HCT116 (cell line): ENCODE data around the gene SEC22B. TPM values are rescaled to one million over a fixed set of nuclear protein-coding genes. Genes with fewer than 3 reads are reported as not detected.

ENCODE experiments used
- ATAC-seq: fragments of 200-7000 bp; cut with Tn5 transposase; 2 replicates; pipeline ENCODE4 v1.9.1; 2020; ENCODE audit warnings: mild to moderate bottlenecking, moderate library complexity
- BruUV-seq: library from RNA; stranded (reverse); fragments of 400-500 nt; replicated peaks from 2 replicates; lab custom pipeline; 2021; lab: Mats Ljungman, UMichigan
- CTCF ChIA-PET: fragments of 300-600 bp; sonication (Branson Sonifier 250); formaldehyde crosslinking; loops from one replicate; lab custom pipeline; 2021; ENCODE audit warnings: antibody characterized with exemption; lab: Charles Lee
- POLR2A ChIA-PET: fragments of 300-600, 350-600 bp; sonication (Branson Sonifier 250); formaldehyde crosslinking; loops from one replicate; lab custom pipeline; 2021; ENCODE audit warnings: antibody characterized with exemption; lab: Charles Lee
- RAD21 ChIA-PET, 2 experiments: fragments of 300-600 bp; sonication (Branson Sonifier 250); formaldehyde crosslinking; loops; one replicate each; lab custom pipeline; 2023; ENCODE audit warnings: low total read pairs in 2 of 2; ENCODE audit not compliant: uncharacterized antibody in 2 of 2, unreplicated experiment in 2 of 2, low non-redundant PET in 1 of 2; lab: Charles Lee
- DNase-seq: peaks from one replicate; pipeline ENCODE4 v3.0.0-alpha.2; 2010; ENCODE audit warnings: low read depth, low spot score
- H2AFZ ChIP-seq: fragments of 200-600 bp; shearing (Covaris generic), sonication (generic); 2 replicates; pipeline ENCODE4 v1.6.1; 2017; ENCODE audit warnings: low read depth, mixed run types, mixed read lengths, antibody characterized with exemption, low read length; ENCODE audit not compliant: poor library complexity, severe bottlenecking
- H3K27ac ChIP-seq: 2 replicates; pipeline ENCODE4 v1.5.1; 2012; ENCODE audit warnings: low read depth, low read length
- H3K27me3 ChIP-seq: fragments of 200-600 bp; sonication (generic); 2 replicates; pipeline ENCODE4 v1.6.1; 2016; ENCODE audit warnings: mixed run types, low read length, mixed read lengths; ENCODE audit not compliant: insufficient read depth
- H3K36me3 ChIP-seq, 2 experiments: fragments of 200-500 bp in 1 of 2; fragments of 200-600 bp in 1 of 2; sonication (Bioruptor generic) in 1 of 2; sonication (generic) in 1 of 2; 2 replicates each; pipeline versions ENCODE4 v1.5.1 to v1.6.1; 2014 to 2016; ENCODE audit warnings: low read length in 2 of 2, inconsistent platforms in 1 of 2, mixed read lengths in 1 of 2, mixed run types in 1 of 2; ENCODE audit not compliant: insufficient read depth in 2 of 2, control insufficient read depth in 1 of 2
- H3K4me1 ChIP-seq, 2 experiments: fragments of 200-600 bp in 1 of 2; sonication (generic) in 1 of 2; 2 replicates each; pipeline versions ENCODE4 v1.5.1 to v1.6.1; 2012 to 2017; ENCODE audit warnings: low read length in 2 of 2, inconsistent platforms in 1 of 2, mild to moderate bottlenecking in 1 of 2, mixed read lengths in 1 of 2, mixed run types in 1 of 2, moderate library complexity in 1 of 2; ENCODE audit not compliant: insufficient read depth in 2 of 2, control insufficient read depth in 1 of 2
- H3K4me2 ChIP-seq: fragments of 200-600 bp; sonication (generic); 2 replicates; pipeline ENCODE4 v1.6.1; 2017; ENCODE audit warnings: mixed run types, low read length, mixed read lengths
- H3K4me3 ChIP-seq, 2 experiments: fragments of 200-600 bp in 1 of 2; sonication (generic) in 1 of 2; replicated peaks in 1 of 2; 2 replicates each; pipeline ENCODE4 v1.5.1; 2011 to 2016; ENCODE audit warnings: low read length in 2 of 2, control low read depth in 1 of 2, low read depth in 1 of 2, mild to moderate bottlenecking in 1 of 2, mixed read lengths in 1 of 2, mixed run types in 1 of 2
- H3K79me2 ChIP-seq: fragments of 200-600 bp; sonication (generic); 2 replicates; pipeline ENCODE4 v1.6.1; 2017; ENCODE audit warnings: mild to moderate bottlenecking, mixed run types, low read length, moderate library complexity, mixed read lengths; ENCODE audit not compliant: insufficient read depth
- H3K9ac ChIP-seq: fragments of 200-600 bp; sonication (generic); 2 replicates; pipeline ENCODE4 v1.6.1; 2016; ENCODE audit warnings: low read length, mixed read lengths
- H3K9me2 ChIP-seq: fragments of 200-600 bp; sonication (generic), shearing (Covaris generic); 2 replicates; pipeline ENCODE4 v1.6.1; 2017; ENCODE audit warnings: mixed run types, mild to moderate bottlenecking, moderate library complexity; ENCODE audit not compliant: insufficient read depth
- H3K9me3 ChIP-seq, 2 experiments: fragments of 200-500 bp in 1 of 2; fragments of 200-600 bp in 1 of 2; sonication (Bioruptor generic) in 1 of 2; sonication (generic) in 1 of 2; 2 replicates each; pipeline ENCODE4 v1.6.1; 2014 to 2017; ENCODE audit warnings: low read length in 2 of 2, mixed read lengths in 2 of 2, inconsistent platforms in 1 of 2, low read depth in 1 of 2, mild to moderate bottlenecking in 1 of 2, mixed run types in 1 of 2, moderate library complexity in 1 of 2; ENCODE audit not compliant: control insufficient read depth in 1 of 2, insufficient read depth in 1 of 2
- H4K20me1 ChIP-seq: fragments of 200-600 bp; sonication (generic), shearing (Covaris generic); 2 replicates; pipeline ENCODE4 v1.6.1; 2017; ENCODE audit warnings: mixed run types, mild to moderate bottlenecking, moderate library complexity; ENCODE audit not compliant: insufficient read depth
- CBX3 ChIP-seq: IDR thresholded peaks from 2 replicates; pipeline ENCODE4 v1.6.1; 2012; ENCODE audit warnings: low read depth
- CEBPB ChIP-seq: IDR thresholded peaks from 2 replicates; pipeline ENCODE4 v1.6.1; 2012; ENCODE audit warnings: low read depth
- EGR1 ChIP-seq: IDR thresholded peaks from 2 replicates; pipeline ENCODE4 v1.6.1; 2012; ENCODE audit warnings: low read depth
- ELF1 ChIP-seq: IDR thresholded peaks from 2 replicates; pipeline ENCODE4 v1.6.1; 2012; ENCODE audit warnings: low read depth, borderline replicate concordance
- EZH2 ChIP-seq: fragments of 200-600 bp; sonication (generic); IDR thresholded peaks from 2 replicates; pipeline ENCODE4 v1.6.1; 2017; ENCODE audit warnings: antibody characterized with exemption, mixed run types
- EZH2phosphoT487 ChIP-seq: fragments of 200-600 bp; IDR thresholded peaks from 2 replicates; pipeline ENCODE4 v1.6.1; 2018; ENCODE audit warnings: antibody characterized with exemption, borderline replicate concordance
- FOSL1 ChIP-seq: IDR thresholded peaks from 2 replicates; pipeline ENCODE4 v1.6.1; 2012; ENCODE audit warnings: low read depth
- JUND ChIP-seq: IDR thresholded peaks from 2 replicates; pipeline ENCODE4 v1.6.1; 2012
- POLR2A ChIP-seq: IDR thresholded peaks from 2 replicates; pipeline ENCODE4 v1.7.0; 2011; ENCODE audit warnings: borderline replicate concordance; ENCODE audit not compliant: insufficient read depth, insufficient read length; ENCODE audit errors: extremely low read depth
- POLR2AphosphoS5 ChIP-seq: IDR thresholded peaks from 2 replicates; pipeline ENCODE4 v1.6.1; 2011; ENCODE audit warnings: mild to moderate bottlenecking, low read depth, low read length, moderate library complexity
- RAD21 ChIP-seq: IDR thresholded peaks from 2 replicates; pipeline ENCODE4 v1.6.1; 2012; ENCODE audit warnings: low read depth, mild to moderate bottlenecking
- SP1 ChIP-seq: IDR thresholded peaks from 2 replicates; pipeline ENCODE4 v1.6.1; 2012; ENCODE audit warnings: low read depth
- TCF7L2 ChIP-seq: IDR thresholded peaks from 2 replicates; pipeline ENCODE4 v1.7.0; 2011; ENCODE audit warnings: borderline replicate concordance, inconsistent platforms; ENCODE audit not compliant: insufficient read depth, insufficient read length; ENCODE audit errors: extremely low read depth
- YY1 ChIP-seq: IDR thresholded peaks from 2 replicates; pipeline ENCODE4 v1.6.1; 2011; ENCODE audit warnings: low read length, low read depth, moderate library complexity, mild to moderate bottlenecking; ENCODE audit not compliant: insufficient replicate concordance; ENCODE audit errors: extremely low read depth
- ZFX ChIP-seq: fragments of 450-650 bp; IDR thresholded peaks from 2 replicates; pipeline ENCODE4 v1.6.1; 2017
- ZNF274 ChIP-seq: fragments of 200-500 bp; sonication (Bioruptor generic); IDR thresholded peaks from 2 replicates; pipeline ENCODE4 v1.6.1; 2014; ENCODE audit warnings: mild to moderate bottlenecking, low read depth, low read length, inconsistent platforms
- intact Hi-C: fragments of 100-400 bp; cut with micrococcal nuclease; formaldehyde crosslinking; loops from 2 replicates; pipeline ENCODE4 v1.10.0; 2022
- total RNA-seq: library from RNA; stranded (reverse); gene quantifications from one replicate; pipeline ENCODE4 v1.2.1, GENCODE V29; 2021; ENCODE audit not compliant: unreplicated experiment
- TF ChIP-seq, protein P1 (sequence below), 3 experiments: fragments of 200-600 bp in 1 of 3; sonication (generic) in 1 of 3; IDR thresholded peaks in 2 of 3; conservative IDR thresholded peaks in 1 of 3; 2 replicates each; pipeline ENCODE4 v1.5.1; 2012 to 2017; ENCODE audit warnings: low read depth in 2 of 3, low read length in 2 of 3, antibody characterized with exemption in 1 of 3, borderline replicate concordance in 1 of 3, control low read depth in 1 of 3, mild to moderate bottlenecking in 1 of 3, mixed read lengths in 1 of 3, mixed run types in 1 of 3, moderate library complexity in 1 of 3; ENCODE audit not compliant: insufficient read depth in 1 of 3
- TF ChIP-seq, protein P2 (sequence below): IDR thresholded peaks from 2 replicates; pipeline ENCODE4 v1.6.1; 2012; ENCODE audit warnings: low read depth
- TF ChIP-seq, protein P3 (sequence below): IDR thresholded peaks from 2 replicates; pipeline ENCODE4 v1.6.1; 2012
- TF ChIP-seq, protein P4 (sequence below): IDR thresholded peaks from 2 replicates; pipeline ENCODE4 v1.6.1; 2012

The SEC22B gene
- total RNA-seq, 1 experiment from 2014 or later = 14.2 TPM

DNA sequence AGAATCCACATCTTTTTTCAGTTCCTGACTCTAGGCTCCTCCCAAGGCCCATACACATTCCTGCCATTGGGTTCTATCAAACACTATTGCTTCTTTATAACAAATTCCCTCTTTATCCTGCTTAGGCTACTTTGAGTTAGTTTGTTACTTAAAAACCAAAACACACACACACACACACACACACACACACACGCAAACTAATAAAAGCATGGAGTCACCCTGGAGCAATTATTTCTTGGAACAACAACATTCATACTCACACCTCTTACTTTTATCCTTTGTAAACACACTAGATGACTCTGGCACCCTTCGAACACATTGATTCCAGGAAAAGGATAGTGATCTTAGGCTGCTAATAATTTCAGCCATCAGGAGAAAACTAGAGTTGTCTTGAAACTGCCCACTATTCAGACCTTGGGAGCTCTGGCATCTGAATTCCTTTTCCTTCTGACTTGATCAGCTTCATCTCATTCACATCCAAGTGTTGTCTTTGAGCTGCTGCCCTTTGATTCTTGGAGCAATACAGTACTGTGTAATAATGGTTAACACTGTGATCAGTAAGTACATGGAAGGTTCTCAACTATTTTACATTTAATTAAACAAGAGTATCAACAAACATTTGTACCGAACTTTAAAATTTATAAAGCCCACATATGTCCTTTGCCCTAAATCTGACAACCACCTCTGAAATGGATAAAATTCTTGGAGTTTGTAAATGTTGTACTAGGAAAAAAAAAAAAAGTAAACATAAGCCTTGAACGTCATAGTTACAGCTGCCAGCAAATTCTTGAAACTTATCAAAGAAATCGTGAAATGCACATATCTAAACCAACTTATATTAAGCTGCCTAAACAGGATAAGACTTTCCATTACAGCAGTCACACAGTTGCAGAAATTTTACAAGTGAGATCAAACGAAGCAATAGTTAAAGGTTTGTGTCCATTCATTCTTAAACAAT is 2.8 kb upstream of the SEC22B start:
- ChIA-PET RAD21 (no interaction called here), POLR2A (no interaction called here)
- ATAC-seq = no peak

More for the DNA sequence above, 2.8 kb upstream of the SEC22B start:
- no peak overlapping the region for H3K4me2 ChIP-seq
- H2AFZ ChIP-seq = no peak overlapping the region
- H3K36me3 ChIP-seq = no peaks in the 10 kb centered on the region
- peaks cover 13% of the 10 kb centered on the region for H3K79me2 ChIP-seq
- H3K4me3 ChIP-seq = no peak overlapping the region
- no peaks in the 10 kb centered on the region for H3K9me3 ChIP-seq
- no peaks in the 10 kb centered on the region for H3K9me2 ChIP-seq
- intact Hi-C loops = no loop called here
- no peak overlapping the region for H3K9ac ChIP-seq
- BruUV-seq = no TSS peak
- H3K4me1 ChIP-seq = peaks cover 0 to 6% of the 10 kb centered on the region in 2 experiments; a peak in 2 of 4 replicates
- no peak for DNase-seq
- TF ChIP-seq ELF1 = no peak
- no peak for TF ChIP-seq FOSL1
- TF ChIP-seq POLR2A = no peak
- TF ChIP-seq ZFX = no peak
- TF ChIP-seq EZH2phosphoT487 = no peak
- TF ChIP-seq POLR2AphosphoS5 = no peak
- no peak for TF ChIP-seq TCF7L2
- no peak for TF ChIP-seq YY1
- TF ChIP-seq CBX3 = no peak
- TF ChIP-seq, protein P1, sequence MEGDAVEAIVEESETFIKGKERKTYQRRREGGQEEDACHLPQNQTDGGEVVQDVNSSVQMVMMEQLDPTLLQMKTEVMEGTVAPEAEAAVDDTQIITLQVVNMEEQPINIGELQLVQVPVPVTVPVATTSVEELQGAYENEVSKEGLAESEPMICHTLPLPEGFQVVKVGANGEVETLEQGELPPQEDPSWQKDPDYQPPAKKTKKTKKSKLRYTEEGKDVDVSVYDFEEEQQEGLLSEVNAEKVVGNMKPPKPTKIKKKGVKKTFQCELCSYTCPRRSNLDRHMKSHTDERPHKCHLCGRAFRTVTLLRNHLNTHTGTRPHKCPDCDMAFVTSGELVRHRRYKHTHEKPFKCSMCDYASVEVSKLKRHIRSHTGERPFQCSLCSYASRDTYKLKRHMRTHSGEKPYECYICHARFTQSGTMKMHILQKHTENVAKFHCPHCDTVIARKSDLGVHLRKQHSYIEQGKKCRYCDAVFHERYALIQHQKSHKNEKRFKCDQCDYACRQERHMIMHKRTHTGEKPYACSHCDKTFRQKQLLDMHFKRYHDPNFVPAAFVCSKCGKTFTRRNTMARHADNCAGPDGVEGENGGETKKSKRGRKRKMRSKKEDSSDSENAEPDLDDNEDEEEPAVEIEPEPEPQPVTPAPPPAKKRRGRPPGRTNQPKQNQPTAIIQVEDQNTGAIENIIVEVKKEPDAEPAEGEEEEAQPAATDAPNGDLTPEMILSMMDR (IDR thresholded peaks at IDR 0.05 in 2 of 3, conservative IDR thresholded peaks at IDR 0.05 in 1 of 3; ENCODE audit: borderline replicate concordance in 1 of 3, insufficient read depth in 1 of 3, low read depth in 2 of 3, low read length in 2 of 3) = no peak
- no peak for TF ChIP-seq EGR1
- TF ChIP-seq, protein P2, sequence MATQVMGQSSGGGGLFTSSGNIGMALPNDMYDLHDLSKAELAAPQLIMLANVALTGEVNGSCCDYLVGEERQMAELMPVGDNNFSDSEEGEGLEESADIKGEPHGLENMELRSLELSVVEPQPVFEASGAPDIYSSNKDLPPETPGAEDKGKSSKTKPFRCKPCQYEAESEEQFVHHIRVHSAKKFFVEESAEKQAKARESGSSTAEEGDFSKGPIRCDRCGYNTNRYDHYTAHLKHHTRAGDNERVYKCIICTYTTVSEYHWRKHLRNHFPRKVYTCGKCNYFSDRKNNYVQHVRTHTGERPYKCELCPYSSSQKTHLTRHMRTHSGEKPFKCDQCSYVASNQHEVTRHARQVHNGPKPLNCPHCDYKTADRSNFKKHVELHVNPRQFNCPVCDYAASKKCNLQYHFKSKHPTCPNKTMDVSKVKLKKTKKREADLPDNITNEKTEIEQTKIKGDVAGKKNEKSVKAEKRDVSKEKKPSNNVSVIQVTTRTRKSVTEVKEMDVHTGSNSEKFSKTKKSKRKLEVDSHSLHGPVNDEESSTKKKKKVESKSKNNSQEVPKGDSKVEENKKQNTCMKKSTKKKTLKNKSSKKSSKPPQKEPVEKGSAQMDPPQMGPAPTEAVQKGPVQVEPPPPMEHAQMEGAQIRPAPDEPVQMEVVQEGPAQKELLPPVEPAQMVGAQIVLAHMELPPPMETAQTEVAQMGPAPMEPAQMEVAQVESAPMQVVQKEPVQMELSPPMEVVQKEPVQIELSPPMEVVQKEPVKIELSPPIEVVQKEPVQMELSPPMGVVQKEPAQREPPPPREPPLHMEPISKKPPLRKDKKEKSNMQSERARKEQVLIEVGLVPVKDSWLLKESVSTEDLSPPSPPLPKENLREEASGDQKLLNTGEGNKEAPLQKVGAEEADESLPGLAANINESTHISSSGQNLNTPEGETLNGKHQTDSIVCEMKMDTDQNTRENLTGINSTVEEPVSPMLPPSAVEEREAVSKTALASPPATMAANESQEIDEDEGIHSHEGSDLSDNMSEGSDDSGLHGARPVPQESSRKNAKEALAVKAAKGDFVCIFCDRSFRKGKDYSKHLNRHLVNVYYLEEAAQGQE = no peak
- TF ChIP-seq RAD21 = no peak
- TF ChIP-seq SP1 = no peak
- no peak for TF ChIP-seq ZNF274
- TF ChIP-seq, protein P3, sequence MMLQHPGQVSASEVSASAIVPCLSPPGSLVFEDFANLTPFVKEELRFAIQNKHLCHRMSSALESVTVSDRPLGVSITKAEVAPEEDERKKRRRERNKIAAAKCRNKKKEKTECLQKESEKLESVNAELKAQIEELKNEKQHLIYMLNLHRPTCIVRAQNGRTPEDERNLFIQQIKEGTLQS = no peak
- no peak for TF ChIP-seq CEBPB
- TF ChIP-seq EZH2 = no peak
- TF ChIP-seq, protein P4, sequence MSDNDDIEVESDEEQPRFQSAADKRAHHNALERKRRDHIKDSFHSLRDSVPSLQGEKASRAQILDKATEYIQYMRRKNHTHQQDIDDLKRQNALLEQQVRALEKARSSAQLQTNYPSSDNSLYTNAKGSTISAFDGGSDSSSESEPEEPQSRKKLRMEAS = no peak
- TF ChIP-seq JUND = no peak
- TF ChIP-seq, all 23 proteins: peak for 0
- Histone ChIP-seq H3K27me3 (no peaks in the 10 kb centered on the region), H4K20me1 (no peaks in the 10 kb centered on the region), H3K27ac (no peak overlapping the region)
- CTCF ChIA-PET = no interaction called here
